RPMI8226 (cell line): ENCODE measurements around the gene TMEM131L.
A peak's percentile ranks its signal among the peaks of the same experiment; 100 is the strongest.

Experiments used
- DNase-seq: peaks from one replicate; pipeline ENCODE4 v3.0.0-alpha.2; 2015

The TMEM131L gene

GRCh38 chr4:153676984-153677383 is 210.8 kb downstream of the TMEM131L start:
- DNase-seq, result no peak

- peak; percentile 4 for DNase-seq
These were observed 213.3 kb downstream of the TMEM131L start for GRCh38 chr4:153679486-153679885.

- DNase-seq, result no peak
These were observed 217.6 kb downstream of the TMEM131L start for GRCh38 chr4:153683763-153684181.

- DNase-seq, result peak; percentile 63
These were observed 218.2 kb downstream of the TMEM131L start, which contains the start of gene TLR2 for GRCh38 chr4:153684182-153684970. TLR2 (plus strand) TSS chr4:153684280; CDS start chr4:153702908, 18,628 bp downstream.

- DNase-seq, result no peak
These were observed 218.8 kb downstream of the TMEM131L start for GRCh38 chr4:153684971-153685371.
